GM19468 (cell line): ENCODE data around the gene MYL5.
"Not testable (repeated sequence)": the region's sequence is repeated elsewhere in the genome, so short reads cannot be mapped to it uniquely, and the experiment has no call there.

ENCODE experiments used
- ATAC-seq: cut with Tn5 transposase; IDR thresholded peaks from one replicate; pipeline ENCODE4 v1.9.1; 2021; ENCODE audit warnings: mild to moderate bottlenecking, moderate library complexity, moderate number of reproducible peaks; ENCODE audit not compliant: unreplicated experiment; ENCODE audit errors: extremely low read depth

The MYL5 gene

GRCh38 chr4:669806-670559, 4.4 kb upstream of the MYL5 start:
- ATAC-seq: not testable (repeated sequence)

- no peak for ATAC-seq
Measured at GRCh38 chr4:671769-672168, 2.6 kb upstream of the MYL5 start.

DNA sequence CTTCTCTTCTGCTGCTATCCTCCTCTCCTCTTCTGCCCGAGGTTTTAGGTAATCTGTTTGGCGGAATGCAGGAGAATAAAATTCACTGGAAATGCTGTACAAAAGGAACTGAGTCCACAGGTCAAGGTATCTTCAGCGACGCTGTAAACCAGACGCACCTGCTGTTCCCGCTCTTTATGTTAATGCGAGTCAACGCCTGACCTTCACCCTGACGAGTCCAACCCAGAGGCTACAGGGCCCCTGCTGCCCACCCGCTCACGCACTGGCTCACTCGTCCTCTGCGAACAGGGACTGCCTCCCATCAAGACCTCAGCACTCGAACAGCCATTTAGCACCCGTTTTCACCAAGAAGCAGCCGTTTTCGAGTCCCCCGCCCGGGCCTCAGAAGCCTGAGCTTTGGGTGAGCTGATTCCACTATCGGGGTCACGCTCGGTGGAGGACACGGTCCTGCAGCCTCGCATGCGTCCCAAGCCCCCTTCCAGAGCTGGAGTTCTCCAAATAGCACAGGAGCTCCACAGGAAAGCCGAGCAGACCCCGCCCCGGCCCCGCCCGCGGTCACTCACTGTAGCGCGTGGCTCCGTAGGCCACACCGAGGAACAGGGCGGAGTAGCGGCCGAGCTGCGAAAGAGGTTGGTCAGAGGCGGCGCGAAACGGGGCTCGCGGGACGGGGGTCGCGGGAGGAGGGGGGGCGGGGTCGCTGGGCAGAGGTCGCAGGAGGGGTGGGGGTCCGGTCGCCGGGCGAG, 822 bp upstream of the MYL5 start:
- ATAC-seq: no peak

DNA sequence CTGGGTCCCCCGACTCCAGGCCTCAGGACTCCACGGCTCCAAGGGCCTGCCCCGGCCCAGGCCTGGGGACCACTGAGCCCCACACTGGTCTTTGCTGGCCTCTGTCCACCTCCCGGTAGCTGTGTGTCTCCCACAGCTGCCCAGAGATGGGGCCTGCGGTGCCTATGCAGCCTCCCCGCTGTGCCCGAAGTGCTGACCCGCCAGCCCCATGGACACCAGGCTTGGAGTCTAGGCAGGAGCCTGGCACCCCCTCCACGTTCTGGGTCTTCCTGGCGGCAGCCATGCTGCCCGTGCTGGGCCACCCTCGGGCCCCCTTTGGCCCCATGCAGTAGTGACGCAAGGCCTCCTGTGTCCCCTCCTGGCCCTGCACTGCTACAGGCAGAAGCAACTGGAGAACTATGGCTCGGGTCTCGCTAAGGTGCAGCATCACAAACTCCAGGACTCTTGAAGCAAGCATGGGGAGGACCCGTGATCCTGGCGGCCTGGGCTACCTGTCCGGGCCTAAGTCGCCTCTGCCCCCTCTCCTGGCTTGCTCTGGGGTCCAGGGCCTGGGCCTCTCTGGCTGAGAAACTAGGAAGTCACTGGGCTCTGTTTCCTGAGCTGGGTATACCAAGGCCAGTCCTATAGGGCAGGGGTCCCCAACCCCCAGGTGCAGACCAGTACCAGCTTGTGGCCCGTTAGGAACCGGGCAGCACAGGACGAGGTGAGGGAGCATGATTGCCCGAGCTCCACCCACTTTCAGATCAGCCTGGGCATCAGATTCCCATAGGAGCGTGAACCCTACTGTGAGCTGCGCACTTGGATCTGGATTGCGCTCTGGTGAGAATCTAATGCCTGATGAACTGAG, 917 bp downstream of the MYL5 start:
- ATAC-seq: no peak

DNA sequence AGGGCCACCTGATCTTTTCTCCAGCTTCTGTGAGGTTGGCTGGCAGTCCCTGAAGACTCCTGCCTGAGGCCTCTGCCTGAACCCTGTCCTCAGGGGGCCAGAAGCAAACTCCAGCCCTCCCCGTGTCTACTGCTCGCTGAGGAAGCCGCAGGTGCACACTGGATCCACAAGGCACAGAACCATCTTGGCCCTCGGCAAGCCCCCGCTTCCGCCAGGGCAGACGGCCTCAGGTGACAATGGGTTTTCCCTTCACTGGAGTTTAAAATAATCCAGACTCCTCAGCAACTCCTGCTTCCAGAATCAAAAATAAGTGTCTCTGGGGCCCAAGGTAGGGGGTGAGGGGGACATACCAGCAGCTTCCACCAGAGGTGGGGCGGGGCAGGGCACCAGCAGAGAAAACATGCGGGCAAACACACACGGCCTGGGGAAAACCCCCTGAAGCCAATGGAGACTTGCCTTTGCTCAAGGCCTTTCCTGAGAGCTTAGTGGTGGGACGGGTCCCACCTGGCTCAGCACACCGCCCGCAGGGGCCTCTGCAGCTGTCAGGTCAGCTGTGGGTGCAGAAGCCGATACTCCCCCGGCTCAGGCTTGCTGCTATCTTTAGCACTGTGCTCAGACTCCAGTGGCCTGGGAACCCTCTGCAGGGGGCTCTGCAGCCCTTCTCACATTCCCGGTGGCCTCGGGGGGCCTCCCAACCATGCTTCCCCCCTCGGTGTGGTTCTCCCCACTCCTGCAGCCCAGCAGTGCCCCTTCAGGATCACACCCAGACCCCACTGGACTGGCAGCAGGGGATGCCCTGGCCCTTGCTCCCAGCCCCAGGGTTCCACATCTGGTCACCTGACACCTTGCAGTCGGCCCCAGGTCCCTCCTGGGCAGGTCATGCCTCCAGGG, 1.9 kb downstream of the MYL5 start:
- no peak for ATAC-seq

DNA sequence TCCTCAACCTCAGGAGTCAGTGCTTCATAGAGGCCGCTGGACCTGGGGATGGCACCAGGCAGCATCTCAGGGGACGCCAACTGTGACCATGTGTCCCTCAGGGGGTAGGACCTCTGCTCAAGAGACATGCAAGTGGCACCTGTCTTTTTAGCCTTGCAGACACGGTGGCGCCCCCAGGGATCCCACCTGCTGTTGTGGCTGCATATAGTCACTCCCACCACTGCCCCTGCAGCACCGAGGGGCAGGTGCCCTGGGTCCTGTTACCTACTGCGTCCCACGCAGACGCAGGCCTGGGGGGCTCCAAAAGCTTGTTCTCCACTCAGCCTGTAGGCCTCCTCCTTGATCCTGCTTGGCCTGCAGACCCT, 2.5 kb downstream of the MYL5 start:
- ATAC-seq: no peak

GRCh38 chr4:677431-678293, 3.3 kb downstream of the MYL5 start:
- ATAC-seq: no peak

DNA sequence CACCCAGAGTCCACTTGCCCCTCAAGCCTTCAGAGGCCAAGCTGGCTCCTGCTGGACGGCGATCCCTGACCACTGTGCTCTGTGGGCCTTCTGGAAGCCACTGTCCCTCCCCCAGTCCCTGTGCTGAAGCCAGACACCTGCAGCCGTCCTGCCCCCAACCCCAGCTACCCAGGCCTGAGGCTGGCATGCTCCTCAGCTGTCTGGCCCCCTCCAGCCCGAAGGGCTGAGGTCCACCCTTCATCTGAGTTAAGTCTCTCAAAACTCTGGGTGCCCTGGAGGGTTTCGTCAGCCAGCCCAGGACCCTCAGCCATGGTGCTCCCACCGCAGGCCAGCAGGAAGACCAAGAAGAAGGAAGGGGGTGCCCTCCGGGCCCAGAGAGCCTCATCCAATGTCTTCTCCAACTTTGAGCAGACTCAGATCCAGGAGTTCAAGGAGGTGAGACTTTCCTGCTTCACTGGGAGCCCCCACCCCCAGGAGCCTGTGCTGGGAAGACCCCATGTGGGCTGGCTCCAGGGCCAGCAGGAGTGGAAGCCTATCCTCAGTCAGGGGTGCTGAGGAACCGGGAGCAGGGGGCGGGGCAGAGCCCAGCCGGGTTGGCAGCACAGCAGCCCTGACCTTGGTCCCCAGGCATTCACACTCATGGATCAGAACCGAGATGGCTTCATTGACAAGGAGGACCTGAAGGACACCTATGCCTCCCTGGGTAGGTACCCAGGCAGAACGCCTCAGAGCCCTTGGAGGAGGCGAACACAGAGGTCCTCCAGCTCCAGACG, 4.2 kb downstream of the MYL5 start:
- no peak for ATAC-seq

- ATAC-seq: no peak
Measured at GRCh38 chr4:679104-679481, 4.8 kb downstream of the MYL5 start.

GRCh38 chr4:679629-680028, 5.3 kb downstream of the MYL5 start:
- no peak for ATAC-seq

DNA sequence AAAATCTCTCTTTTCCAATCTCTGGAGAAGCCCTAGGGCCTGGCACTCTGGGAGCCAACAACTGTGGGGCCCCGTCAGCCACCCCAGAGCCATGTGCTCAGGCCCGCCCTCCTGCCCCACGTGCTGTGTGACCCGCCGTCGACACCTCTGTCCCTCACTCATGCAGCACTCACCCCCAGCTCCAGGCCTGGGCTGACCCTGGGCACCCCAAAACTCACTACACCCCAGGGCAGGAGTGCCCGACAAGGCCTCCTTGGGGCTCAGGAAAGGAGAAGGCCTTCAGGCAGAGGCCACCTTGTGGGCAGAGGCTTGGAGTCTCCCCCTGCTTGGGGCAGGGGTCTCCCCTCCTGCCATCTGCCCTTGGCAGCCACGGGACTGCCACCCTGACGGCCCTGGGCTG, 5.7 kb downstream of the MYL5 start:
- no peak for ATAC-seq

- ATAC-seq: no peak
Measured at GRCh38 chr4:680551-680927, 6.2 kb downstream of the MYL5 start.

DNA sequence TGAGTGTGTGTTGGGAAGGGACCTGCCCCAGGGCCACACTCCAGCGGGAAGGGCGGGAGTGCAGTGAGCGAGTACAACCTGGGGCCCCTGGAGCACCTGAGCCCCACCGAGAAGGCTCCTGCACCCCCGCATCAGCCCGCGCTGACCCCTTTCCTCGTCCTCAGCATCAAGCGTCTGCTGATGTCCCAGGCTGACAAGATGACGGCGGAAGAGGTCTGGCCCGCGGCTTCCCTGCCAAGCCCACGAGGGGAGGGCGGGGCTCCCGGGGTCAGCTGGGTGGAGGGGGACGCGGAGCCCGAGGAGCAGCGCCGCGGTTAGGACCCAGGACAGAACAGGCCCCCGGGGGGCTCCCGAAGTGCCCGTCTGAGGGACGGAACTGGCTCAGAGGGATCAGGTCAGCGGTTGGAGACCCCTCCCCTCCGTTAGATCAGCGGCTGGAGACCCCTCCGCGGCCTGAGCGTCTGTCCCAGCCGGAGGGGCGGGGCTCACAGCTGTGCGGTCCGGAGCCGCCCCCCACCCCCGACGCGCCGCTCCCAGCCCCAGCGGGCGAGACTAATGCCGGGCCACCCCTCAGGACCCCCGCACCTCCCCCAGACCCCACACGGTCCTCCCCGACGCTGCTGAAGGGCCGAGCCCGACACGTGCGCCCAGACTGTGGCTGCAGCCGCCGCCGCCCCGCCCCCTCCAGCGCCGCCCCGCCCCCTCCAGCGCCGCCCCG, 6.7 kb downstream of the MYL5 start:
- ATAC-seq: no peak

- ATAC-seq: no peak
Measured at GRCh38 chr4:681736-682451, 7.6 kb downstream of the MYL5 start.

DNA sequence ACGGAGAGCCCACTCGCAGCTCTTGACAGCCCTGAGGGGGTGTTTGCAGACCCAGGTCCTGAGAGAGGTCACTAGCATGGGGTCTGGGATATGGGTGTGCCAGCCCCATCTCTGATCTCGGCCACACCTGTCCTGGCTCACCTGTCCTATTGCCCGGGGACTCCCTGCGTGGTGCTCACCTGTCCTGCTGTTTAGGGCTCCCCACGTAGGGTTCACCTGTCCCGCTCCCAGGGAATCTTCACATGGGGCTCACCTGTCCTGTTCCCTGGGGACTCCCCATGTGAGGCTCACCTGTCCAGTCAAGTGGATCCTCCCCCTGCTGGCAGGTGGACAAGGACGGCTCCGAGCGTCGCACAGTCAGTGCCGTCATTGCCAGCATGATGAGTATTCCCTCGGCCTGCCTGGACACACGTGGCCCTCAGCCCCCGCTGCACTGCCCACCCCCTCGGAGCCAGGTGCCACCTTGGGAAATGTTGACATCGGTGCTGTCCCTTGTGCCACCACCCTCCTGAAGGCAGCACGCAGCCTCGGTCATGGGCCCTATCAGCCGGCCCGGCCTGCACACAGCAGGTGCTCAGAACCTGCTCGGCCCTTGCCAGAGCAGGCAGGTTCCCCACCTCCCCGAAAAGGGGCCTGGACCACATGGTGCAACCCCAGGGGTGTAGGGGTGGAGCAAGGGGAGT, 8.3 kb downstream of the MYL5 start:
- ATAC-seq: no peak

DNA sequence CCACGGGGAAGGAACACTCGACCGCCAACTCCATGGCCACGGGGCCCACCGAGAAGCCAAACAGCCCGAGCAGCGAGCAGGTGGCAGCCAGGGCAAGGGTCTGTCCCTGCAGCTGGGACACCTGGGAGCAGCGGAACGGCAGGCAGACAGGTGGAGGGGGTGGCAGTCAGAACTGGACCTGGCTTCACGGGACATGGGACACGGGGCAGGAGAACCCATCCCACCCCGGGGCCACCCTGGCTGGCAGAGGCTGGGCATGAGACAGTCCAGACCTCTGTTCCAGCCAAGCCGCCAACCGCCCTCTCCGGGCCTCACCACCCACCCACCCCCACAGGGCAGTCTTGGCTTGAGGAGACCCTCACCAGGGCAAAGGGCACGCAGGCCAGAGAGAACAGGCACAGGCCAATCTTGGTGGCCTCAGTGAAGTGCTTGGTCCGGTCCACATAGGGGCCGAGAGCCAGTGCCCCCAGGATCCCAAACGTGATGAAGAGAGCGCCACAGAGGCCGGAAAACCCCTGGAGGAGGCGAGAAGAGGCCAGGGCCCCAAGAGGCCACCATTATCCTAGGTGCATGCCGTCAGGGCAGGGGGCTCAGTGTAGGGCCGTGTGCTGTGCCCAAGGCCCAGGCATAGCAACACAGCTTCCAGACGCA, 9.0 kb downstream of the MYL5 start:
- ATAC-seq: no peak
